DOHH2 (cell line): ENCODE measurements around the gene DCT.
"Not testable (repeated sequence)": the region's sequence is repeated elsewhere in the genome, so short reads cannot be mapped to it uniquely, and the experiment has no call there.

Experiments
- CTCF ChIP-seq: fragments of 200-600 bp; sonication (generic); IDR thresholded peaks from one replicate; pipeline ENCODE4 v1.5.1; 2014; ENCODE audit warnings: antibody characterized with exemption, mild to moderate bottlenecking, low read depth, low read length; ENCODE audit not compliant: poor library complexity, severe bottlenecking
- EZH2phosphoT487 ChIP-seq: fragments of 200-600 bp; sonication (generic); IDR thresholded peaks from 2 replicates; pipeline ENCODE4 v1.6.1; 2017; ENCODE audit warnings: borderline replicate concordance, mild to moderate bottlenecking, antibody characterized with exemption, low read length, moderate library complexity, mixed read lengths

GRCh38 chr13:94498831-94499230, 19.3 kb upstream of the DCT start:
- TF ChIP-seq CTCF, EZH2phosphoT487: not testable (repeated sequence)
